K562 (cell line): ENCODE measurements around the gene ASIC1. TPM values are rescaled to one million over a fixed set of nuclear protein-coding genes. Genes with fewer than 3 reads are reported as not detected.

Experiments
- ATF2 ChIP-seq: sonication (generic); formaldehyde crosslinking; IDR thresholded peaks from 2 replicates; pipeline ENCODE4 v1.8.1; 2022; ENCODE audit warnings: missing genetic modification reagents
- CTBP1 ChIP-seq: fragments of 450-650 bp; IDR thresholded peaks from 2 replicates; pipeline ENCODE4 v1.6.1; 2016; ENCODE audit warnings: borderline replicate concordance
- ELK1 ChIP-seq: sonication (generic); formaldehyde crosslinking; IDR thresholded peaks from 2 replicates; pipeline ENCODE4 v1.8.1; 2022; ENCODE audit warnings: missing genetic modification reagents
- EP400 ChIP-seq: fragments of 450-650 bp; IDR thresholded peaks from 2 replicates; pipeline ENCODE4 v1.6.1; 2017; ENCODE audit warnings: antibody characterized with exemption, mild to moderate bottlenecking, moderate library complexity
- MAX ChIP-seq: sonication (generic); formaldehyde crosslinking; IDR thresholded peaks from 2 replicates; pipeline ENCODE4 v1.9.0; 2022; ENCODE audit warnings: mild to moderate bottlenecking, missing genetic modification reagents
- MEF2D ChIP-seq: conservative IDR thresholded peaks from 2 replicates; pipeline ENCODE4 v1.6.1; 2016; ENCODE audit warnings: low read depth, missing genetic modification characterization, missing compliant biosample characterization
- MTA3 ChIP-seq: fragments of 450-650 bp; formaldehyde crosslinking; IDR thresholded peaks from 2 replicates; pipeline ENCODE4 v1.6.1; 2017; ENCODE audit warnings: mild to moderate bottlenecking, borderline replicate concordance
- NFIX ChIP-seq: fragments of 250-450 bp; sonication (Bioruptor Pico); IDR thresholded peaks from 2 replicates; pipeline ENCODE4 v1.4.0; 2020; ENCODE audit warnings: low read depth, mild to moderate bottlenecking, moderate library complexity
- PHF8 ChIP-seq: fragments of 200-600 bp; sonication (generic); IDR thresholded peaks from 2 replicates; pipeline ENCODE4 v1.6.1; 2012; ENCODE audit warnings: mixed run types, mild to moderate bottlenecking, inconsistent platforms, low read length, moderate library complexity, borderline replicate concordance
- PKNOX1 ChIP-seq: fragments of 450-650 bp; IDR thresholded peaks from 2 replicates; pipeline ENCODE4 v1.6.1; 2016
- RBM14 ChIP-seq: fragments of 200-400 bp; formaldehyde crosslinking; IDR thresholded peaks from 2 replicates; pipeline ENCODE4 v1.6.1; 2018; ENCODE audit warnings: low read depth, mild to moderate bottlenecking, low read length, moderate library complexity, borderline replicate concordance; ENCODE audit not compliant: insufficient read depth
- SUPT5H ChIP-seq: fragments of 450-650 bp; IDR thresholded peaks from 2 replicates; pipeline ENCODE4 v1.6.1; 2016
- TSHZ1 ChIP-seq: fragments of 250-450 bp; sonication (Bioruptor Pico); IDR thresholded peaks from 2 replicates; pipeline ENCODE4 v1.4.0; 2020; ENCODE audit warnings: mild to moderate bottlenecking, moderate library complexity
- ZNF282 ChIP-seq: sonication (generic); formaldehyde crosslinking; IDR thresholded peaks from 2 replicates; pipeline ENCODE4 v1.8.1; 2023; ENCODE audit warnings: missing genetic modification reagents
- ZNF311 ChIP-seq: fragments of 250-450 bp; sonication (Bioruptor Pico); IDR thresholded peaks from 2 replicates; pipeline ENCODE4 v1.4.0; 2020; ENCODE audit warnings: mild to moderate bottlenecking, moderate library complexity
- ZNF668 ChIP-seq: fragments of 250-450 bp; sonication (Bioruptor Pico); IDR thresholded peaks from 2 replicates; pipeline ENCODE4 v1.8.0; 2022; ENCODE audit warnings: mild to moderate bottlenecking, inconsistent platforms
- ZNF740 ChIP-seq, 3 experiments: fragments of 200-800 bp in 1 of 3; sonication (Bioruptor generic) in 1 of 3; sonication (generic) in 1 of 3; formaldehyde crosslinking in 1 of 3; IDR thresholded peaks; 2 replicates each; pipeline versions ENCODE4 v1.6.1 to v1.8.0; 2016 to 2022; ENCODE audit warnings: mild to moderate bottlenecking in 2 of 3, missing compliant biosample characterization in 2 of 3, missing genetic modification characterization in 2 of 3, missing genetic modification reagents in 1 of 3
- polyA plus RNA-seq, 8 experiments: library from polyadenylated mRNA; depleted of rRNA in 4 of 8; stranded (reverse) in 5 of 8; unstranded in 3 of 8; fragments of >200 nt; fragmentation: Nextera tagmentation in 2 of 8; fragmentation: Illumina TruSeq in 1 of 8; extraction: Ambion mirVana in 2 of 8; extraction: Trizol in 1 of 8; gene quantifications; 2 replicates each; pipeline versions ENCODE4 v1.2.1 to v1.2.3, GENCODE V29; 2011 to 2014; ENCODE audit warnings: inconsistent platforms in 1 of 8, missing spikeins in 1 of 8
- total RNA-seq, 7 experiments: library from RNA; depleted of rRNA in 6 of 7; stranded (reverse); fragments of >200 nt in 6 of 7; fragmentation: Illumina TruSeq in 2 of 7; extraction: Trizol in 2 of 7; gene quantifications; 2 replicates each; pipeline versions ENCODE4 v1.2.1 to v1.2.3, GENCODE V29; 2011 to 2021; ENCODE audit warnings: low replicate concordance in 1 of 7

ASIC1 gene
- total and polyA plus RNA-seq, 9 of the 15 experiments (the other 6 are each of a cell fraction or from before 2014, with no cell fraction given): 0.01 to 1.7 (median 0.45) TPM

- TF ChIP-seq ELK1 (no peak), MAX (CRISPR knock-in tag) (peak; percentile 72), ZNF311 (CRISPR knock-in tag) (no peak), SUPT5H (no peak), MTA3 (peak; percentile 47; the same call in 1 of the 2 replicates), ZNF668 (CRISPR knock-in tag) (no peak), ZNF282 (no peak), NFIX (CRISPR knock-in tag) (no peak), ATF2 (CRISPR knock-in tag) (no peak), EP400 (no peak), ZNF740 (CRISPR knock-in tag; IDR thresholded peaks at IDR 0.05) (no peak), ZNF740 (tag; IDR thresholded peaks at IDR 0.05) (0 out of 4 replicates have a peak, but pooled peaks of 1 of the 2 experiments have one; percentile 35), RBM14 (no peak), CTBP1 (peak; percentile 53; the same call in 1 of the 2 replicates), TSHZ1 (CRISPR knock-in tag) (no peak), PKNOX1 (peak; percentile 86), PHF8 (no peak), MEF2D (tag) (no peak)
Measured at GRCh38 chr12:50055831-50056638, 1.4 kb upstream of the ASIC1 start (continued).
